Prostate gland (tissue), 2 donors: ENCODE measurements around the gene THSD7A. TPM values are rescaled to one million over a fixed set of nuclear protein-coding genes. Genes with fewer than 3 reads are reported as not detected.
A peak's percentile ranks its signal among the peaks of the same experiment; 100 is the strongest.

Experiments
- DNase-seq: peaks from one replicate; pipeline ENCODE4 v3.0.0-alpha.2; 2019; ENCODE audit warnings: low spot score
- H3K27ac ChIP-seq, 2 donors: fragments of 200-600 bp; sonication (generic); 2 replicates each; pipeline ENCODE4 v1.5.1; 2017 to 2019
- H3K27me3 ChIP-seq: fragments of 200-600 bp; sonication (generic); replicated peaks from 2 replicates; pipeline ENCODE4 v1.5.1; 2019; ENCODE audit not compliant: insufficient read depth
- H3K36me3 ChIP-seq, 2 donors: fragments of 200-600 bp; sonication (generic); 1 replicate in 1 of 2; 2 replicates in 1 of 2; pipeline versions ENCODE4 v1.5.1 to v1.8.1; 2017 to 2019
- H3K4me1 ChIP-seq: fragments of 200-600 bp; sonication (generic); replicated peaks from 2 replicates; pipeline ENCODE4 v1.5.1; 2019
- H3K4me3 ChIP-seq, 2 donors: fragments of 200-600 bp; sonication (generic); 2 replicates each; pipeline ENCODE4 v1.5.1; 2017 to 2019
- H3K9me3 ChIP-seq: fragments of 200-600 bp; sonication (generic); 2 replicates; pipeline ENCODE4 v1.5.1; 2017
- POLR2A ChIP-seq: fragments of 450-650 bp; IDR thresholded peaks from one replicate; pipeline ENCODE4 v1.6.1; 2016; ENCODE audit warnings: antibody characterized with exemption, mild to moderate bottlenecking
- POLR2AphosphoS5 ChIP-seq: sonication (generic); formaldehyde crosslinking; IDR thresholded peaks from one replicate; pipeline ENCODE4 v1.6.1; 2017; ENCODE audit warnings: antibody characterized with exemption
- WGBS: methylation state at CpG from one replicate; pipeline ENCODE4 v1.1.5; 2018; 5-methylcytosine and 5-hydroxymethylcytosine counted together
- intact Hi-C: fragments of 100-400 bp; cut with DNase I; formaldehyde crosslinking; loops from one replicate; pipeline ENCODE4 v1.14.2; 2022
- total RNA-seq, 2 donors: library from RNA; depleted of rRNA; stranded (reverse); fragments of >200 nt; gene quantifications; one replicate each; pipeline ENCODE4 v1.1.0, GENCODE V29; 2016
- TF ChIP-seq, protein P1 (sequence below), 4 experiments: fragments of 200-600 bp in 2 of 4; fragments of 450-650 bp in 2 of 4; sonication (generic) in 2 of 4; IDR thresholded peaks; 1 replicate in 3 of 4; 2 replicates in 1 of 4; pipeline ENCODE4 v1.5.1; 2016 to 2019; ENCODE audit warnings: antibody characterized with exemption in 4 of 4, mild to moderate bottlenecking in 2 of 4, moderate library complexity in 2 of 4

THSD7A gene
- total RNA-seq, 2 donors from 2014 or later: 3.1 to 9.9 TPM

DNA sequence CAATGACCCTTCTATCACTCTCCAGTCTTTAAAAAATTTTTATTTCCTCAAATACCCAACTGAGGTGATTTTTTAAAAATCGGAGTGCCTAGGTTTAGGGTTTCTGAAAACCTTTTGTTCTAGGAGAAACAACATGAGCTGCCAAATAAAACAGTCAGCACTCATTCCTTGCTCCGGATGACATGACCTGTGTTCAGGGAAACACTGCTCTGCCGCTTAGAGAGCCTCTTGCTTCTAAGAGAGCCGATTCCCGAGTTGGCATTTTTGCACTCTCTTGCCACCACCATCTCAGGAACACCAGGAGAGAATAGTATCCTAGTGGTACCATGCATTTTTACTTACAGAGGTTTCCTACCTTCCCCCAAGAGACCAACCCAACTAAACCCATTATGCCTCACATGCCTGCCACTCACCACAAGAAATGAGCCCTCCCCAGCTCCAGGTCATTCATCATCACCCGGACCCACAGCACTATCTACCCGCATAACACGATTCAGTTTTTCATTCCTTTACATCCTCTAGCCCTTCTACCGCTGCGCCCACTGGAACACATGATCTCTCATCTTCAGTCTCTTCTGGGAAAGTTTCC is 365.4 kb downstream of the THSD7A start:
- WGBS: 73% methylated on average over 10 of the region's 10 CpGs
- Histone ChIP-seq H3K4me3 (no peak overlapping the region), H3K27me3 (no peaks in the 10 kb centered on the region), H3K4me1 (no peaks in the 10 kb centered on the region), H3K36me3 (no peaks in the 10 kb centered on the region), H3K9me3 (no peaks in the 10 kb centered on the region), H3K27ac (no peak overlapping the region)
- intact Hi-C loops: no loop called here
- DNase-seq: no peak
- TF ChIP-seq POLR2AphosphoS5 (no peak), POLR2A (no peak)
- TF ChIP-seq, protein P1, sequence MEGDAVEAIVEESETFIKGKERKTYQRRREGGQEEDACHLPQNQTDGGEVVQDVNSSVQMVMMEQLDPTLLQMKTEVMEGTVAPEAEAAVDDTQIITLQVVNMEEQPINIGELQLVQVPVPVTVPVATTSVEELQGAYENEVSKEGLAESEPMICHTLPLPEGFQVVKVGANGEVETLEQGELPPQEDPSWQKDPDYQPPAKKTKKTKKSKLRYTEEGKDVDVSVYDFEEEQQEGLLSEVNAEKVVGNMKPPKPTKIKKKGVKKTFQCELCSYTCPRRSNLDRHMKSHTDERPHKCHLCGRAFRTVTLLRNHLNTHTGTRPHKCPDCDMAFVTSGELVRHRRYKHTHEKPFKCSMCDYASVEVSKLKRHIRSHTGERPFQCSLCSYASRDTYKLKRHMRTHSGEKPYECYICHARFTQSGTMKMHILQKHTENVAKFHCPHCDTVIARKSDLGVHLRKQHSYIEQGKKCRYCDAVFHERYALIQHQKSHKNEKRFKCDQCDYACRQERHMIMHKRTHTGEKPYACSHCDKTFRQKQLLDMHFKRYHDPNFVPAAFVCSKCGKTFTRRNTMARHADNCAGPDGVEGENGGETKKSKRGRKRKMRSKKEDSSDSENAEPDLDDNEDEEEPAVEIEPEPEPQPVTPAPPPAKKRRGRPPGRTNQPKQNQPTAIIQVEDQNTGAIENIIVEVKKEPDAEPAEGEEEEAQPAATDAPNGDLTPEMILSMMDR (IDR thresholded peaks at IDR 0.05): no peak

DNA sequence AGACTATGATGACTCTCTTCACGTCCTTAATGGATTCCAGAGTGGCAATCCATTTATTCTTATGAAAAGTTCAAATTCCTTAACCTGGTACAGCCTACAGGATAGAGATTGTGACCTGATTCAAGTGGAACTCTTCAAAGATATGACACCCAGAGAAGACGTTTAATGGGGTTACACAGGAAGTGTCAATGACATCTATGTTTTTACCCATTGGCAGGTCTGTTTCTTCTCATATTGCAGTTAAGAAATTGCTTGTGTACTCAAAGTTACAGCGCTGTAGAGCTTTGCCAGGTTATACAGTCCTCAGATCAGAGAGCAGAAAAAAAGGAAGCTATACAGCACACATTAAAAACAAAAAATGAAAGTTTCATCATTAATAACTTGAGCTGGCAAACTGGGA is 367.4 kb downstream of the THSD7A start:
- no peaks in the 10 kb centered on the region for H3K27me3 ChIP-seq
- intact Hi-C loops: no loop called here
- no peak for TF ChIP-seq POLR2AphosphoS5
- no peak for TF ChIP-seq POLR2A
- TF ChIP-seq, protein P1 (IDR thresholded peaks at IDR 0.05): no peak
- WGBS: 71% methylated on average over 3 of the region's 3 CpGs
- H3K36me3 ChIP-seq: no peaks in the 10 kb centered on the region
- H3K27ac ChIP-seq: no peak overlapping the region
- DNase-seq: no peak
- no peaks in the 10 kb centered on the region for H3K4me1 ChIP-seq
- H3K9me3 ChIP-seq: no peaks in the 10 kb centered on the region
- no peak overlapping the region for H3K4me3 ChIP-seq

- intact Hi-C loops: no loop called here
- Histone ChIP-seq H3K4me1 (no peaks in the 10 kb centered on the region), H3K27me3 (no peaks in the 10 kb centered on the region), H3K36me3 (no peaks in the 10 kb centered on the region), H3K9me3 (no peaks in the 10 kb centered on the region), H3K27ac (no peak overlapping the region), H3K4me3 (no peak overlapping the region)
- TF ChIP-seq, protein P1 (IDR thresholded peaks at IDR 0.05): no peak
- TF ChIP-seq POLR2AphosphoS5 (no peak), POLR2A (no peak)
- no peak for DNase-seq
- 88% methylated on average over 6 of the region's 6 CpGs for WGBS
These were observed 370.1 kb downstream of the THSD7A start for GRCh38 chr7:11461946-11462345.

- no peaks in the 10 kb centered on the region for H3K4me1 ChIP-seq
These were observed 373.1 kb downstream of the THSD7A start for GRCh38 chr7:11458736-11459483.

More at GRCh38 chr7:11458736-11459483, 373.1 kb downstream of the THSD7A start:
- DNase-seq: no peak
- H3K27me3 ChIP-seq: no peaks in the 10 kb centered on the region
- H3K9me3 ChIP-seq: no peaks in the 10 kb centered on the region
- no peaks in the 10 kb centered on the region for H3K36me3 ChIP-seq
- intact Hi-C loops: no loop called here
- no peak for TF ChIP-seq POLR2A
- TF ChIP-seq POLR2AphosphoS5: peak; percentile 16
- TF ChIP-seq, protein P1 (IDR thresholded peaks at IDR 0.05): no peak
- H3K27ac ChIP-seq: no peak overlapping the region
- H3K4me3 ChIP-seq: no peak overlapping the region
- WGBS: 60% methylated on average over 5 of the region's 5 CpGs
